SK-N-DZ (cell line): ENCODE measurements around the gene TIMP3.
A peak's percentile ranks its signal among the peaks of the same experiment; 100 is the strongest.
"Not testable (repeated sequence)": the region's sequence is repeated elsewhere in the genome, so short reads cannot be mapped to it uniquely, and the experiment has no call there.

Experiments
- DNase-seq: peaks from one replicate; pipeline ENCODE4 v3.0.0-alpha.2; 2015; ENCODE audit warnings: low spot score

TIMP3 gene

DNA sequence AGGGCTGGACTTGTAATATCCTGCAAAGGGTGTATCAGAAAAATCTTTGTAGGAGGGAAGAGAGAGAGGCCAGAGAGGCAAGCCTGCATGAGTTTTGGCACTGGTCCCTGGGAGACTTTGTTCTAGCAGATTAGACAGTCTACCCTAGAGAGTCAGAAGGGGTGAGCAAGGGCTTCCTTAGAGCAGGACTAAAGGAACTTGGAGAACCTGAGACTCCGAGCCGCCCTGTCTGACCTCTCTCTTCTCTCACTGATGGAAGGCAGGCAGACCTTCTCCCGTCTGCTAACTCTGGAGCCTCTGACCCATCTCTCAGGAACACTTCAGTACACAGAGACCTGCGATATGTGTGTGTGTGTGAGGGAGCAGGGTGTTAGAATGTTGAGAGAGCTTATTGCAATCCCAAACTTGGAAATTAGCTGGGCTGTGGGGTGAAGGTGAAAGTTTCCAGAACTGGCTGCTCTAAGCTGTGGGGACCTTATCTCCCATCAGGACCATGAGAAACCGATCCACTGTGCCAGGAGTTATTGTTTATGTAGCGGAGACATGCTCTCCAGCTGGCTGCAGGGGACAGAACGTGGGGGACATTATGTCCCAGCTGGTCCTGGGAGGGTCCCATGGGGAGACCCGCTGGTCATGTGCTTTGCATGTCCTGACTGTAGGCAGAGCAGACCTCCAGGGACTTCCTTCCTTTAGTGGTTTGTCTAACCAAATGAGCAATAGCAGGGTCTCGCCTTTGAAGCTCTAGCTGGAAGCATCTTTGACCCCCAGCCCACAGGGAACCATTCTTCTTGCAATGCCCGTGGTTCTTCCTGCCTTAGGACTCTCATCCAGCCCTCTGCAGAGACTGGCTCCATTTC is 51.1 kb downstream of the TIMP3 start:
- DNase-seq: peak; percentile 34

DNA sequence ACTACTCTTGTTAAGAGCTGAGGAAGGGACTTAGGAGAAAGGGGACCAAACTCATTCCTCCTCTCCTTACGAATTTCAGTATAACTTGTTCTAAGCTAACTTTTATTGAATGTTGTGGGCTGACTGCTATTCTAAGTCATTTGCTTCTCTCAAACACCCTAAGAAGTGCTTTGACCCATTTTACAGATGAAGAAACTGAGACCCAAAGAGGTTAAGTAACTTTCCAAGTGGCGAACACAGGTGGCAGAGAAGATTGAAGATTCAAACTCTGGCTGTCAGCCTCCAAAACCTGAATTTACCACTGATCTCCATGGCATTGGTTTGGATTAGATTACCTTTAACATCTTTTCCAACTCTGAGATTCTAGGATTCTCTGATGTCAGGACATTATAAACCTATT is 52.2 kb downstream of the TIMP3 start:
- DNase-seq: no peak

DNA sequence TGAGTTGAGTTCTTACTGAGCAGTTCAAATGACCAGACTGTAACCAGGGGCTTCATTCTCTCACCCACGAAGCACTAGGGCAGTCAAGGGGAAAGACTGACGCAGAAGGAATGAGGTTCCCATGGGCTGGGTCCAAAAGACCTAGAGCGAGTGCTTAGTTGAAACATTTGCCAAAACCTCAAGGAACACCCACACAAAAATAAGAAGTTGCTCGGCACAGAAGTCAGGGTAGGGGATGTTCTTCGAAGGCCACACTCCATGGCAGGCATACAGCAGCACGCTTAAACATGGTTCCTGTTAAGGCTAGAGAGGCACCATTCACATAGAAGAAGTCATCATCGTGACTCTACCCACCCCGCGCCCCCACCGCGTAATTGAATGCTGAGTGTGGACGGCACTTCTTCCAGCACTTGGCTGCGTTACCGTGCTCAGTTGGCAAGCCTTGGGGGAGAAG is 52.9 kb downstream of the TIMP3 start:
- no peak for DNase-seq

DNA sequence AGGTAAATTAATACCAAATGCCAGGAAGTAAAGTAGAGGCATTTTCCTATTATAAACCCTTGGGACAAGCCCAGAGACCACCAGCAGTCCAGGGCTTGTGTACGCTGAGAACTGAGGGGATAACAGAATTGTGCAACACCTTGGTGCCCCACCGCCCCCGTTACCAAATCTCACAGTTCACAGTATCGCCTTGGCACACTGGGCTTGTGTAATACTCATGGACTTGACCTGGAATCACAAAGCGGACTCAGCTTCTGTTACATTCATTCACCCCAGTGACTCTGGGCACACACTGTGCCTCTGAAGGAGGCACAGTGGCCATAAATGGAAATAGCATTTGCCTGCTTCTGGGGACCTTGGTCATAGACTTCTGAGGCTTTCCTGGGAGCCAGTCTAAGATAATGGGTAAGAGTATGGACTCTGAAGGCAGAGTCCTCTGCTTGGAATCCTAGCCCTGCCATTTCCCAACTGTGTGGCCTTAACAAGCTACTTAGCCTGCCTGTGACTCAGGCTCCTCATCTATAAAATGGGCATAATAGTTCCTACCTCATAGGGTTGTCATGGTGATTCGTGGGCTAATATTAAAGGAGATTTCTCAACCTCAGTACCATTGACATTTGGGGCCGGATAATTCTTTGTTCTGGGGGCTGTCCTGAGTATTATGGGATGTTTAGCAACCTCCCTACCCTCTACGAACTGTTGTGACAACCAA is 53.7 kb downstream of the TIMP3 start:
- DNase-seq: no peak

DNA sequence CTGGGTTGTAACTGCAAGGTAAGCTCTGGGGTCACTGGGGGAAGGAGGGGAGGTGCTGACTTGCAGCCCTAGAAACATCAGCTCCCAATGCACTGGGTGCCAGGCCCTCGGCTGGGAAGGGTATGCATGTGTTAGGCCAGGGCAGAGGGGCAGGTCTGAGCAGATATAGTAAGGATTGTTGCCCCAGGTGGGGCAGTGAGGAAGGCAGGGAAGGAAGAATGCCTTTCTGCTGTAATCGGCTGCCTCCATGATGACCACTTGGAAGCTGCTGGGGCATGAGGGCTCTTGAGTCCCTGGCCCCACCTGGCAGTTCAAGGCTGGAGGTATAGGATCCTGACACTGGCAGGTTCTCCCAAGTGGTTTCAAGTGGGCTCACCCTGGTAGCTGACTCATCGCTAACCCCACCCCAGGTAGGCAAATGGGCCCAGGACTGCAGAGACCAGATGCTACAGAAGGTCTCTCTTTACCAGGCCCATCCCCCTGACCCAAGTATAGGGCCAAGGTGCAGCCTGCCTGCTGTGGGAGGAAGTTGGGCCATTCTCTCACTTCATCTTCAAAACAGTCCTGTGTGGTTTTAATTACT is 56.7 kb downstream of the TIMP3 start:
- no peak for DNase-seq

DNA sequence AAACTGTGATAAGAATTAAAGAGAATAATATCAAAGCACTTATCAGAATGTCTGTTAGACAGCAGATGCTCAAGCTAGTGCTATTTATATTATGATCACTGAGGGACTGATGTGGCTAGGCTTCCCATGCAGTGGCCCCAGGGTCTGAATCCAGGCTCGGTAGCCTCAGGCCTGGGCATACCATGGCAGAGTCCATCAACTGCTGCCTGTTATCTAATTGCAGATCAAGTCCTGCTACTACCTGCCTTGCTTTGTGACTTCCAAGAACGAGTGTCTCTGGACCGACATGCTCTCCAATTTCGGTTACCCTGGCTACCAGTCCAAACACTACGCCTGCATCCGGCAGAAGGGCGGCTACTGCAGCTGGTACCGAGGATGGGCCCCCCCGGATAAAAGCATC is 57.5 kb downstream of the TIMP3 start:
- no peak for DNase-seq

DNA sequence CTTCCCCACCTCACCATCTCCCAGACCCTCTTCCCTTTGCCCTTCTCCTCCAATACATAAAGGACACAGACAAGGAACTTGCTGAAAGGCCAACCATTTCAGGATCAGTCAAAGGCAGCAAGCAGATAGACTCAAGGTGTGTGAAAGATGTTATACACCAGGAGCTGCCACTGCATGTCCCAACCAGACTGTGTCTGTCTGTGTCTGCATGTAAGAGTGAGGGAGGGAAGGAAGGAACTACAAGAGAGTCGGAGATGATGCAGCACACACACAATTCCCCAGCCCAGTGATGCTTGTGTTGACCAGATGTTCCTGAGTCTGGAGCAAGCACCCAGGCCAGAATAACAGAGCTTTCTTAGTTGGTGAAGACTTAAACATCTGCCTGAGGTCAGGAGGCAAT is 58.2 kb downstream of the TIMP3 start:
- no peak for DNase-seq

DNA sequence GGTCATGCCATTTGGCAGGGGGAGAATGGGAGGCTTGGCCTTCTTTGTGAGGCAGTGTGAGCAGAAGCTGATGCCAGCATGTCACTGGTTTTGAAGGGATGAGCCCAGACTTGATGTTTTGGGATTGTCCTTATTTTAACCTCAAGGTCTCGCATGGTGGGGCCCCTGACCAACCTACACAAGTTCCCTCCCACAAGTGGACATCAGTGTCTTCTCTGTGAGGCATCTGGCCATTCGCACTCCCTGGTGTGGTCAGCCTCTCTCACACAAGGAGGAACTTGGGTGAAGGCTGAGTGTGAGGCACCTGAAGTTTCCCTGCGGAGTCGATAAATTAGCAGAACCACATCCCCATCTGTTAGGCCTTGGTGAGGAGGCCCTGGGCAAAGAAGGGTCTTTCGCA is 59.8 kb downstream of the TIMP3 start:
- no peak for DNase-seq

DNA sequence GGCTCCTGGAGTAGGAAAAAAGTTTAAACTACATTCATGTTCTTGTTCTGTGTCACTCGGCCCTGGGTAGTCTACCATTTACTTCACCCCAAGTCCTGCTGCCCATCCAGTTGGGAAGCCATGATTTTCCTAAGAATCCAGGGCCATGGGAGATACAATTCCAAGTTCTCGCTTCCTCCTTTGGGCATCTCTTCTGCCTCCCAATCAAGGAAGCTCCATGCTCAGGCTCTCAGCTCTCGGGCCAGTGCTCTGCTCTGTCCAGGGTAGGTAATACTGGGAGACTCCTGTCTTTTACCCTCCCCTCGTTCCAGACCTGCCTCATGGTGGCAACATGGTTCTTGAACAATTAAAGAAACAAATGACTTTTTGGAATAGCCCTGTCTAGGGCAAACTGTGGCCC is 60.6 kb downstream of the TIMP3 start:
- no peak for DNase-seq

DNA sequence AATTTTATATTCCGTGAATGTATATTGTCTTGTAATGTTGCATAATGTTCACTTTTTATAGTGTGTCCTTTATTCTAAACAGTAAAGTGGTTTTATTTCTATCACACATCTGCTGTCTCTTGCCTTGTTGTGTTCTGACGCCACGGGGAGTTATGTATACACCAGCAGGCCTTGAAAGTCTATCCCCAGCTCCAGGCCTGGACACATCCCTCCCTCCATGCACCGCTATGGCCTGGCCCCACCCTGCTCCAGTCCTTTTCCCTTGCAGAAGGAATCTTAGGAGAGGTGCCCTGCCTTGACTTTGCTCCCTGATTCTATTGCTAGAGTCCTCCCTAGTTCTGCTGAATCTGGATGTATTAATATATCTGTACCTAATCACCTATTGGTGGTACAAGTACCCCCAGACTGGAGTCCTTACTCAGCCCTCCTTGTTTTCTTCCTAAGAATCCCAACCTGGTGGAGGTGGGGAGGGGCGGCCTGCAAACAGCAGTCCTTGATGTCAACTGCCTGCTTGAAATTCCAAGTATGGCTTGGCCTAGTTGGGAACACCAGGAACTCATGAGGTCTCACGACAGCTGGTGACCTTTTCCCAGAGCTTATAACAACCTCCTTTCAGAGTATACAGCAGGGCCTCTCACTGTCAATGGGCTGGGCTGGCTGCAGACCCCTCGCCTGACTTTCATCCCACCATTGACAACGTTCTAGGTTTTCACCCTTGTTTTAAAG is 61.6 kb downstream of the TIMP3 start:
- DNase-seq: no peak

DNA sequence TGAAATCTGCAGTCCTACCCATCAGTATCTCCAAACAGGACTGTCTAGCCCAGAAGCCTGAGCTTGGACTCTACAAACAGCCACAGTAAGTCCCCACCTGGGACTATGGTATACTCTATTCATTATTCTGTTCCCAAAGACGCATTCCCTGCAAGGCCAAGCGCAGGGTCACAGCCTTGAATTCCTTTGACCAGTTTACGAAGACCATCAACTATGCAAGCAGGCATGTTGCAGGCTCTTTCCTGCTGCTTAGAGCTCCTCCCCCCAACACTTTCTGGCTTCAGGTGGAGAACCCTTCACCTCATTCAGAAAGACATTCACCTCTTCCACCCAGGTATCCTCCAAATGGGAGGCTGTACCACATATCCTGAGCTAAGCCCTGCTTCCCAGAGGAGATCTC is 62.5 kb downstream of the TIMP3 start:
- DNase-seq: no peak

DNA sequence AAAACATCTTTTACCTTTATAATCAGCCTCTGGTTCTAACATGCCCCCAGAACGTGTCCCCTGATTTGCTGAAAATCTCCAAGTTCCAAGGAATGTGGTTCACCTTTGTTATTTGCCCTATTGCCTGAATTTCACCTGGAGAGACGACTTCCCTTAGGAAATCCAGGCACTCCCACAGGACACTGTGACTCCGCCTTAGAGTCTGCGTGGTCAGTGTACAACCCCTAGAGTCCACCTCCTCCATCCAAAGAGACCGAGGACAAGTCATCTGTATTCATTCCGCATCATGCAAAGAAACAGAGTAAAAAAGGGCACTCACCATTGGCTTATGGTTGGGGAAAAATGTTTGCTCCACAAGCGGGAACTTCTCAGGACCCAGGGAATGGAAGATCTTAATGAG is 63.1 kb downstream of the TIMP3 start:
- DNase-seq: no peak

DNA sequence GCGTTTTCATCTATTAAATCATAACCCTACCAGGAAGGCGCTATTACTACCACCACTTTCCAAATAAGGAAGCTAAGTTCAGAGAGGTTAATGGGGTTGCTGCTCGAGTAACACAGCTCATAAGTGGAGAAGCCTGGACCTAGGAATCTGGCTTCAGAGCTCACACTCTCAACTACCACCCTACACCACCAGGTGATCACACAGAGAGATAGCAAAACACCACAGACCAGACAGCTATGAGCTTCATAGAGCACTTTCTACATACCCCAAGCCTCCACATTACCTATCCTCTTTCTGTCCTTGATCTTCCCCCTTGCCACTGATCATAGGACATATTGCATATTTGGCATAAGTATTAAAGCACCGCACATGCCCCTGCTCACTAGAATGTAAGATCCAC is 65.4 kb downstream of the TIMP3 start:
- no peak for DNase-seq

DNA sequence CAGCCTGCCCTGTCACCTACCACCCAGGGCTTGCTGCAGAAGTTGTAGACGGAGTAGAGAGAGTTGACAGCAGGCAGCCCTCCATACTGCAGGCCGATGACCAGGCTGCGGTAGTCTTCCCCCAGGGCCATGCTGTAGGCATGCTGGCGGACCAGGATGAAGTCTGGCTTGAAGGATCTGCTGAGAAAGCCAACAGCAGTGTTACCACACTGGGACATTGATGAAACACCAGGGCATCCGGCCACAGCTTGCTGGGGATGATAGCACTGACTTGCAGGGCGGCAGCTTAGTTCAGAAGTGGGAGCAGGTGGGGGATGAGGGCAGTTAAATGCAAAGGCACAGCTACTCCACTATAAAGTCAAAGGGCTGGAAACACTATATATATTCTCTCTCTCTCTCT is 67.4 kb downstream of the TIMP3 start:
- DNase-seq: no peak

DNA sequence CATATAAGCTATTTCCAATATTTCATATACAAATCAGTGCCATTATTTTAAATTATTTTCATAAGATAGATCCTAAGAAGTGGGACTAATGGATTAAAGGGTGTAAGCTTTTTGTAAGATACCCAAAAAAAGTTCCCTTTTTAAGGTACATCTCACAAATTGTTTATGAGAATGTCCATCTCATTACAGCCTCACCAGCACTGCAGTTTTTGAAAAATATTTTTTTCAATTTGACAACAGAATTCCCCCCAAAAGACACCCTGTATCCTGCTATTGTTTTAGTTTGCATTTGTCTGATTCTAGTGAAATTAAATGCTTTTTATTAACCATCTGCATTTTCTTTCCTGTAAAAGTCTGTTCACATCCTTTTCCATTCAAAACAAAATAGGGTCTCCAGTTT is 69.0 kb downstream of the TIMP3 start:
- DNase-seq: no peak

DNA sequence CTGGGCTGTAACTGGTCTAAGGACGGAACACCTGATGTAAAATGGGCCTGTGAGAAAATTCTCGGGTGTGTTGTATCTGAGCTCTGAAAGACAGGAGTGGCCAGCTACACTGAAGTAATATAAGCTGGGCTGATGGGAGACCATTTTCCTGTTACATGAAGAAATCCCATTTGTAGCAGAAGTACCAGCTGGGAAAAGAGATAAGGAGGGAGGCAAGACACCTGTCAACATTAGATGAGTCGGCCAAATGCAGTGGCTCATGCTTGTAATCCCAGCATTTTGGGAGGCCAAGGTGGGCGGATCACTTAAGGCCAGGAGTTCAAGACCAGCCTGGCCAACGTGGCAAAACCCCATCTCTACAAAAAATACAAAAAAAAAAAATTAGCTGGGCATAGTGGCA is 72.1 kb downstream of the TIMP3 start:
- not testable (repeated sequence) for DNase-seq

DNA sequence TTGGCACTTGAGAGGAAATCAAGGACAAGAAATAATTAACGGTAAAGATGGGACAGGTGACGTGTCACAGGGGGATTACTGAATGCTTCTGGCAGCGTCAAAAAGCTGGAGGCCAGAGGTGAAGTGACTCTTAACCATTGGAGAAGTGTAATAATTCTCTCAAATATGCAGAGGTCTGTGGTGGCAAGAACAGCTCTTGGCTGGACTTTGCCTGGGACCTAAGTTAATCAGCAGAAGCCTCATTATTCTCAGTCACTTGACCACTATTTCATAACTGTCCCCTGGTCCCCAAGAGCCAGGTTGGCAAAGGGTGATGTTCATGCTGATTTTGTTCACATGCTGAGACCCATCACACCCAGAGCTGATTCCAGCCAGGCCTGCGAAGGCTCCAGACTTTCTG is 72.9 kb downstream of the TIMP3 start:
- DNase-seq: no peak

DNA sequence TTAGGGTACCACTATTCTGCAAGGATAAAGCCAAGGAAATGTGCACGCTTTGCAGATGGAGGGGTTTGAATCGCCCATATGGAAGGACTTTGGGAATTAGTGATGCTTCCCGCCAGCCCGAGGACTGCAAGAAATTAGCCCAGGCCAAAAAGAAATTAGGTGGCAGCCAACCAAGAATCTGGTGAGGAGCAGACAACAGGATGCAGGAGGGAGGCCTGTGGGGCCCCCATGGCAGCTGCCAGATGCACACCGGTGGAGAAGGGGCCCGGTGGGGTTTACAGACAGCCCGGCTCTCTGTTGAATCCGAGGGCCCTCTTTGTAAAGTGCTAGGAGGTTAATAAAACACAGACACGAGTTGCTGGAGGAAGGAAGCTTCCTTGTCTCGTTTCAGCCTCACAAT is 73.5 kb downstream of the TIMP3 start:
- DNase-seq: no peak

DNA sequence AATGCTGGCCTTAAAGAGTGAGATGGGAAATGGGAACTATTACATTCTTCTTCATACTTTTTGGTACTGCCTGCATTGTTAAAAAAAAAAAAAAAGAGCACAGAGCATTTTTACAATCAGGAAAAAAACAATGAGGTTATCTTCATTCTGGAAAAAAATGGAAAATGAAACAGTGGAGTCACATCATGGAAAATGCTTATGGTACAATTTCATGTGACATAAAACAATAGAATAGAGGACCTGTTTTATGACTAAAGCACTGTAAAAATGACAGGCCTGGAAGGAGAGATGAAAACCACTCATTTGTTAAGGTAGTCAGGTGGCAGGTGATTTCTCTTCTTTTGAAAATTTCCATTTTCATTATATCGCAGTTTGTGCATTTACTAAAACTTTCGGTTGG is 75.0 kb downstream of the TIMP3 start:
- DNase-seq: no peak

DNA sequence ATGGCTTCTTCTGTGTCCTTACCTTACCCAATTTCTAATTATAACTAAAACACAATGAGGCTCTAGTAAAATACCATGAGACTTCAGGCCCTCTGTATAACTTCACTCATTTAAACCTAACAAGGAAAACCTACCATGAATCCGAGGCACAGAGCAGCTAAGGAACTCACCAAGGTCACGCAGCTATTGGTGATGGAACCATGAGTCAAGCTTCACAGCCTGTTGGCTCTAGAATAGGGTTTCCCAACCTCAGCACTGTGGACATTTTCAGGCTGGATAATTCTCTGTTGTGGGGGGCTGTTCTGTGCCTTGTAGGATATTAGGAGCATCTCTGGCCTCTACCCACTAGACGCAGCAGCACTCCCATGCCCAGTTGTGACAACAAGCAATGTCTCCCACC is 75.7 kb downstream of the TIMP3 start:
- DNase-seq: no peak

DNA sequence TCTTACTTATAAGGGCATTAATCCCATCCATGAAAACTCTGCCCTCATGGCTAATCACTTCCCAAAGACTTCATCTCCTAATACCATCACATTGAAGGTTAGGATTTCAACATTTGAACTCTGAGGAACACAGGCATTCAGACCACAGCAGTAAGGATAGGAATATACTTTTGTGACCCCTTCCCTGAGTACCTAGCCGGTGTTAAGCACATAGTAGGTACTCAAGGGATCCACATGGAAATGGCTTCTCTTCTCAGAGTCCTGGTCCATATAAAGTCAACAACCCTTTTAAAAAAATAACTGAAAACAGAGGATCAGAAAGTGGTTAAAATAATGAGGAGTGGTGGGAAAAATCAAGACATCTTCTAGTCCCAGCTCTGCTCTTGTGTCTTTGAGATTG is 78.0 kb downstream of the TIMP3 start:
- DNase-seq: no peak

DNA sequence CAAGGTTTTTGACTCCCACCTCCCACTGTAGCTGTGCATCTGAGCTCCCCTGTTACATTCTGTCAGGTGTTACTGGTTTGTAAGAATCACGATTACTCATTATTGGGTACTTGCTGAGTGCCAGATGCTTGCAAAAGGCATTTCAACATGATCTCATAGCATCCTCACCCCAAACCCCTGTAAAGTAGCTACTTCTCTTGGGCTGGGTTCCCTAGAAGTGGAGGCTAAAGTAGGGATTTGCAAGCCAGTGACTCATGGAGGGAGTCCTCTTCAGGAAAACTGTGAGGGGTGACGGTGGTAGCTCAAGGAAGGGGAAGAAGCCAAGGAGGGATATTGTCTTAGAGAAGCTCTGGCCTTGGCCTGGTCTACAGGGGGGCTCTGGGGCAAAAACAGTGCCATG is 78.6 kb downstream of the TIMP3 start:
- DNase-seq: no peak
